GM10266 (cell line): Measurements from ENCODE around the gene MLPH.

Experiments used
- DNase-seq: peaks from one replicate; pipeline ENCODE4 v3.0.0; 2012; ENCODE audit errors: extremely low spot score
- CTCF ChIP-seq: IDR thresholded peaks from 2 replicates; pipeline ENCODE4 v1.5.1; 2012; ENCODE audit warnings: mild to moderate bottlenecking, low read depth; ENCODE audit not compliant: control insufficient read depth, insufficient read depth; ENCODE audit errors: missing control alignments

MLPH gene

GRCh38 chr2:237525559-237526157, 38.6 kb downstream of the MLPH start:
- no peak for DNase-seq
- TF ChIP-seq CTCF, result no peak

- no peak for DNase-seq
- no peak for TF ChIP-seq CTCF
Measured at GRCh38 chr2:237527233-237527632, 40.2 kb downstream of the MLPH start.

GRCh38 chr2:237527766-237528165, 40.7 kb downstream of the MLPH start:
- no peak for TF ChIP-seq CTCF

GRCh38 chr2:237529452-237530402, 42.7 kb downstream of the MLPH start:
- DNase-seq, result peak; percentile 50
- TF ChIP-seq CTCF, result no peak

More at GRCh38 chr2:237527766-237528165, 40.7 kb downstream of the MLPH start:
- no peak for DNase-seq

GRCh38 chr2:237530472-237531433, 43.7 kb downstream of the MLPH start:
- no peak for DNase-seq
- no peak for TF ChIP-seq CTCF

- no peak for DNase-seq
- no peak for TF ChIP-seq CTCF
Measured at GRCh38 chr2:237532160-237532559, 45.1 kb downstream of the MLPH start.
